HEK293 (cell line): ENCODE measurements around the gene SLC6A17.

Experiments used
- ZBTB17 ChIP-seq: fragments of 450-650 bp; formaldehyde crosslinking; IDR thresholded peaks from 2 replicates; pipeline ENCODE4 v1.5.1; 2016; ENCODE audit warnings: missing biosample characterization, missing genetic modification characterization
- ZNF394 ChIP-seq: fragments of 450-650 bp; formaldehyde crosslinking; IDR thresholded peaks from 2 replicates; pipeline ENCODE4 v1.5.1; 2016; ENCODE audit warnings: missing biosample characterization, missing genetic modification characterization, mild to moderate bottlenecking, moderate library complexity, borderline replicate concordance
- TF ChIP-seq, protein P1 (sequence below): fragments of 450-650 bp; formaldehyde crosslinking; IDR thresholded peaks from 2 replicates; pipeline ENCODE4 v1.5.1; 2016; ENCODE audit warnings: missing biosample characterization, missing genetic modification characterization
- TF ChIP-seq, protein P2 (sequence below): fragments of 450-650 bp; IDR thresholded peaks from 2 replicates; pipeline ENCODE4 v1.5.1; 2018; ENCODE audit warnings: missing biosample characterization, missing genetic modification characterization
- TF ChIP-seq, protein P3 (sequence below): fragments of 450-650 bp; formaldehyde crosslinking; IDR thresholded peaks from 2 replicates; pipeline ENCODE4 v1.5.1; 2016; ENCODE audit warnings: missing biosample characterization, missing genetic modification characterization, low read depth

DNA sequence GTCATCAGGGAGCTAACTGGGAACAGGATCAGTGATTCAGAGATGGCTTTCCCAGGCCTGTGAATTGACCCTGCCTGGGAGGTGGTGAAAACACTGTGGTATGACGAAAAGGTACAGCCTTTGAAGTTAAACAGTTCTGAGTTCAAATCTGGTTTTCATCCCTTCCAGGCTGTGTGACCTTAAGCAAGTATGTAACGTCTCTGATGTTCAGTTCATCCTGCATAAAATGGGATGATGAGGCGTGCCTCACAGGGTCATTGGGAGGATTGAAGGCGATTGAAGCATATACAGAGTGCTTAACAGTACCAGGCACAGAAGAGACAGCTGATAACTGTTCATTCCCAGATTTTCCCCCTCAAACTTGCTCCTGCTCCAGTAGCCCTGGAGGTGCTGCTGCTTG is 70.8 kb downstream of the SLC6A17 start:
- no peak for TF ChIP-seq ZNF394 (tag by site-specific recombination)
- TF ChIP-seq, protein P1, sequence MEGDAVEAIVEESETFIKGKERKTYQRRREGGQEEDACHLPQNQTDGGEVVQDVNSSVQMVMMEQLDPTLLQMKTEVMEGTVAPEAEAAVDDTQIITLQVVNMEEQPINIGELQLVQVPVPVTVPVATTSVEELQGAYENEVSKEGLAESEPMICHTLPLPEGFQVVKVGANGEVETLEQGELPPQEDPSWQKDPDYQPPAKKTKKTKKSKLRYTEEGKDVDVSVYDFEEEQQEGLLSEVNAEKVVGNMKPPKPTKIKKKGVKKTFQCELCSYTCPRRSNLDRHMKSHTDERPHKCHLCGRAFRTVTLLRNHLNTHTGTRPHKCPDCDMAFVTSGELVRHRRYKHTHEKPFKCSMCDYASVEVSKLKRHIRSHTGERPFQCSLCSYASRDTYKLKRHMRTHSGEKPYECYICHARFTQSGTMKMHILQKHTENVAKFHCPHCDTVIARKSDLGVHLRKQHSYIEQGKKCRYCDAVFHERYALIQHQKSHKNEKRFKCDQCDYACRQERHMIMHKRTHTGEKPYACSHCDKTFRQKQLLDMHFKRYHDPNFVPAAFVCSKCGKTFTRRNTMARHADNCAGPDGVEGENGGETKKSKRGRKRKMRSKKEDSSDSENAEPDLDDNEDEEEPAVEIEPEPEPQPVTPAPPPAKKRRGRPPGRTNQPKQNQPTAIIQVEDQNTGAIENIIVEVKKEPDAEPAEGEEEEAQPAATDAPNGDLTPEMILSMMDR (tag by site-specific recombination), result no peak
- TF ChIP-seq, protein P2, sequence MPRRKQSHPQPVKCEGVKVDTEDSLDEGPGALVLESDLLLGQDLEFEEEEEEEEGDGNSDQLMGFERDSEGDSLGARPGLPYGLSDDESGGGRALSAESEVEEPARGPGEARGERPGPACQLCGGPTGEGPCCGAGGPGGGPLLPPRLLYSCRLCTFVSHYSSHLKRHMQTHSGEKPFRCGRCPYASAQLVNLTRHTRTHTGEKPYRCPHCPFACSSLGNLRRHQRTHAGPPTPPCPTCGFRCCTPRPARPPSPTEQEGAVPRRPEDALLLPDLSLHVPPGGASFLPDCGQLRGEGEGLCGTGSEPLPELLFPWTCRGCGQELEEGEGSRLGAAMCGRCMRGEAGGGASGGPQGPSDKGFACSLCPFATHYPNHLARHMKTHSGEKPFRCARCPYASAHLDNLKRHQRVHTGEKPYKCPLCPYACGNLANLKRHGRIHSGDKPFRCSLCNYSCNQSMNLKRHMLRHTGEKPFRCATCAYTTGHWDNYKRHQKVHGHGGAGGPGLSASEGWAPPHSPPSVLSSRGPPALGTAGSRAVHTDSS (tag by site-specific recombination), result no peak
- TF ChIP-seq, protein P3, sequence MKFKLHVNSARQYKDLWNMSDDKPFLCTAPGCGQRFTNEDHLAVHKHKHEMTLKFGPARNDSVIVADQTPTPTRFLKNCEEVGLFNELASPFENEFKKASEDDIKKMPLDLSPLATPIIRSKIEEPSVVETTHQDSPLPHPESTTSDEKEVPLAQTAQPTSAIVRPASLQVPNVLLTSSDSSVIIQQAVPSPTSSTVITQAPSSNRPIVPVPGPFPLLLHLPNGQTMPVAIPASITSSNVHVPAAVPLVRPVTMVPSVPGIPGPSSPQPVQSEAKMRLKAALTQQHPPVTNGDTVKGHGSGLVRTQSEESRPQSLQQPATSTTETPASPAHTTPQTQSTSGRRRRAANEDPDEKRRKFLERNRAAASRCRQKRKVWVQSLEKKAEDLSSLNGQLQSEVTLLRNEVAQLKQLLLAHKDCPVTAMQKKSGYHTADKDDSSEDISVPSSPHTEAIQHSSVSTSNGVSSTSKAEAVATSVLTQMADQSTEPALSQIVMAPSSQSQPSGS (tag by site-specific recombination), result no peak
- TF ChIP-seq ZBTB17 (tag by site-specific recombination), result no peak
